Germinal center (tissue), 1 donor: ENCODE measurements around the gene CTBP2.

Experiments
- DNase-seq: peaks from one replicate; pipeline ENCODE4 v3.0.0; 2012; ENCODE audit warnings: mixed read lengths, low spot score

The CTBP2 gene

DNA sequence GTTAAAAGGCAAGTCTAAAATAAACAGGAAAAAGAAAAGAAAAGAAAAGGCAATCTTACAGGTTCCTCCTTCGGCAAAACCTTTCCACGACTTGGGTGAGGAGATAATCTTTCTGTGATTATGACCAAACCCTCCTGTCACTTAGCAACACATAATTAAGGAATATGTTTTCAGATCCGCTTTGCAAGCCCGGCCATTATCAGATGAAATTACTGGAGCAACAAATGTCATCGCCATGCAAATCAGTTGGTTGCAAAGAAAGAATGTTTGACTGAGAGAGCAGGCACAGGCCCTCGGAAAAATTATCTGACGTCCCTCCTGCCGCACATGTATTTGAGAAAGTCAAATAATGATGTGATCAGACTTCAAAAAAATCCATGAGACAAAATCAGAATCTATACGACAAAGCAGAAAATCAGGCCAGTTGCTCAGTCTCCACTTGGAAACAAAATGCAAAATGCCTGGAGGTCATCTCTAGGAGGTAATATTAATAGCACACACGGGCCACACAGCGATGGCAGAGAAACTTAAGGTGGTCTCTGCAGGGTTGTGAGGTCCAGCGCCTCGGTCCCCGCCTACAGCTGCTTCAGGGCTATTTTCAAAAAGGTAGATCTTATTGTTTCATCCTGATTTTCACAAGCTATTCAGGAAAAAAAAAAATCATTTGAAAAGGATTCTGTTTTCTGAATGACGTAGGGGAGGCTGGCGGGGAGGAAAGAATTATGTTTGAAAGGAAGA, 135.7 kb downstream of the CTBP2 start:
- DNase-seq = peak; percentile 51

DNA sequence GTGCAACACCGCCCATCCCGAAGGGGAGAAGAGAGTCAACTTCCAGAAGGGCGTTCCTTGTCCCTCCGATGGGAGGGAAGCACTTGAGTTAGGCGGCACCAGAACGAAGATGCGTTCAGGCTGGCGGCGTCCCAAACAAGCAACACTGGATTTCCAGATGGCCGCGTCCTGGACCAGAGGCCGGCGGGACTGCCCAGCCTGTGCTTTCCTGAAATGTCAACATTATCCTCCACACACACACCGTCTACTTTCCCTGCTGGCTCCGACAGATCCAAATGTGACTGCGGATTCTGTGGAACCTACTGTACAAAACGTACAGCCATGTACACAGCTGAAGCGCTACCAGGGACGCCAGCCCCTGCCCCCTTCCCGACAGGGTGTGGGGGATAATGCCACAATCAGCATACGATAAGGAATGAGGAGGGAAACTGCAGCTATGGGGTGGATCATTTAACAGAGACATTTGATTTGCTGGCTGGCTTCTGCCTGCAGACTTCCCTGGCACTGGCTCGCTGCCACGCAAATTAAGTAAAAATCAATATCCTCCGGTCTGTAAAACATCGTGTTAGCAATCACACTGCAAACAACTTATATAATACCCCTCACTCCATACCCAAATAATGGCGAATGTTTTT, 136.4 kb downstream of the CTBP2 start:
- DNase-seq = no peak

DNA sequence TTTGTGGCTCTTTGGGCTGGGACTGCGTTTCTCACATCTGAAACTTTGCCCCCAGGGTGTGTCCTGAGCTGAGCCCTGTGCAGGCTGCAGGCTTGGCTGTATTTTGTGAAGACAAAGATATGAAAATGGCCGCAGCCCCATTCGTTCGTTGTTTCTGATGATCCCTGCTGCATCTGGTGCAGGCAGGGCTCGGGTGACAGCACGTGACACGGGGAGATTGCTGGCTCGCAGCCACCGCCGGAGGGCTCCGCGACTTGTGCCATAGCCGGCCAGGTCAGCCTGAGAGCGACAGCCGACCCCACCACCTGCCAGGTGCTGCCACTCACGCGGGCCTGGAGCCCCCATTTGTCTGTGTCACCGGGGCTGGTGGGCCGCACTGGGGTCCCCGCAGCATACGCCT, 137.1 kb downstream of the CTBP2 start:
- no peak for DNase-seq

- no peak for DNase-seq
These were observed 137.7 kb downstream of the CTBP2 start for GRCh38 chr10:125022671-125023070.

- DNase-seq = no peak
These were observed 138.5 kb downstream of the CTBP2 start for GRCh38 chr10:125021686-125022344.

DNA sequence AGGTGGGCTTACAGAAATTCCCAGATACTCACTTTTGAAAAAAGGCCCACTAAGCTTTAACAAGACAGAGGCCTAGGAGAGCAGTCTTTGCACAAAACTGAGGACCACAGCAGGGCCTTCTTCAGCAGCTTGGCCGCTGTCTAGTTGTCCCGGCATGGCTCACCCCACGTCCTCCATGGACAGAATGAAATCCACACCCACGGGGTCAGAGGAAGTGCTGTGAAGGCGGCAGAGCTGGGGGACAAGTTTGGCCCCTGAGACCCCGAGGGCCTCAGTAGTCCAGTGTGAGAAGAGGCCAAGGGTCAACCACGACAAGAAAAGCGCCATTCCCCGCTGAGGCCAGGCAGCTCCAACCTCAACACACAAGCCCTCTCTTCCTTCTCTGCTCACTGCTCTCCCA, 139.5 kb downstream of the CTBP2 start:
- DNase-seq = no peak

GRCh38 chr10:125020386-125020785, 140.0 kb downstream of the CTBP2 start:
- DNase-seq = no peak

DNA sequence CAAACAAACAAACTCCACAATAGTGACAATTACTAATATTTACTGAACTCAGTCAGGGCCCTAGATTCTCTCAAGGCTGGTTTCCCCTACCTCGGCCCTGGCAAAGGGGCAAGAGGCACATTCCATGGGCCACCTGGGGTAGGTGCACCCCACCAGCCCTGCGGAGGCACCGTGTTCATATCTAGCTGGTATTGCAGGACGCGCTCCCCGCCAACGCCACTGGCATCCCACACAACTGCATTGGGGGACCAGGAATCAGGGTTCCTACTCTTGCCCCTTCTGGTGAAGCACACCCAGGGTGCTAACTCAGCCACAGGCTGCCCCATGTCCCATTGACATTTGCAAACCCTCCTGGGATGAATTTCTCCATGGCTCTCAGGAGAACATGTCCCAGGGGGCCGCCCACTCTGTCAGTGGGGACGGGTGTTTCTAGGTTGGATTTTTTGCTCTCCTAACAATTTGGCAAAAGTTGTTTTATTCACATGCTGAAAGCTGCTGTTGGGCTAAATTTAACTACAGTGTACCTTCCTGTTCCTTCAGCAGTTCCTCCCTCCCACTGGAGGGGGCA, 141.7 kb downstream of the CTBP2 start:
- no peak for DNase-seq

DNA sequence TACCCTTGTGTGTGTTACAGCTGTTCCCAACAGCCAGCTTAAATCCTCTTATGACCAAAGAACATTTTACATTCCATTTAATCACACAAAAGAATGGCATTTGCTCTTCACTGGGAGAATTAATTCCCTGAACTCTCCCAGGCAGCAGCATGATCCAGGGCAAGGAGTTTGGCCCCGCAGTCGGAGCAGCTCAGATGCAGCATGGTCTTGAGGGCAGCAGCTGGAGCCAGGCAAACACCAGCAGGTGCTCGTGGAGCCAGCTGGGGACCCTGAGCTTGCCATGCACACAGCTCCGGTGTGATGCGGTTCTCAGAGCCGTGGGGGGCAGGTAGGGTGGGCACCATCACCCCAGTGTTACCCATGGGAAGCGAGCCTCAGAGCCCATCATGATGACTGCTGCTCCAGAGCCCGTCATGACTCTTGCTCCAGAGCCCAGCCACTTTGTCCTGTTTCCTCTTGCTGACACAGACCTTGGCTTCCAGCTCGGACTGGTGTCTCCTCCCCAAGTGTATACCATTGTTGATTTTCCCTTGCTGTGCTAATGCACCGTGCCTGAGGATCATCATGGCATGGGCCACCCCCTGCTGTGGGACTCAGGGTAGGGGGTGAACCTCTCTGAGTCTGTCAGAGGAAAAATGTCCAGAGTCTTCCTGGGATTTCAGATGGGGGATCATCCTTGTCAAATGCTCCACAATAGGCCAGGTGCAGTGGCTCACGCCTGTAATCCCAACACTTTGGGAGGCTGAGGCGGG, 142.6 kb downstream of the CTBP2 start:
- DNase-seq = no peak

DNA sequence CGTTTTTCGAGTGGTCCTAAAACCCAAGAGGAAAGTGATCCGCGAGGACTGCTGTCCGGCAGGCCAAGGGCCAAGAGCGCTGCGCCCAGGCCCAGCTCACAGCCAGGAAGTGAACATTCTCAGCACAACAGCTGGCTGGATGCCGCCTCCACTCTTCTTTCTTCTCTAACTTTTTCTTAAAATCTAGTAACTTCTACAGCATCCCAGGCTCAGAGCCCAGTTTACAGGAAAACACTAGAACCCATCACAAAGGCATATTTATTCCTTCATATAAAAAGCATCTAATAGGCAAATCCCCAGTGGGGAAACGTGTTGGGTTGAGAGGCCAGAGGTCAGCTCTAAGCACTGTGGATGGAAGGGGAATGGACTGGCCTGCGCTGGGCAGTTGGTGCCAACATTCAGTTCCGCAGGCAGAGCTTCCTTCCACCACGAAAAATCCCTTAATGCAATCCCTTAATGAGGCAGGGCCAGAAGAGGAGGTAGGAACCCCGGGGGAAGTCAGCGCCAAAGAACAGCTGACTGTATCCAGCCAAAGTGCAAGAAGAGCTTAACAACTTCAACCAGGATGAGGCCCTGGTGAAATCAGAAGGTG, 143.7 kb downstream of the CTBP2 start:
- DNase-seq = no peak

GRCh38 chr10:125016123-125016522, 144.2 kb downstream of the CTBP2 start:
- no peak for DNase-seq

- DNase-seq = no peak
These were observed 144.9 kb downstream of the CTBP2 start for GRCh38 chr10:125015356-125015944.

- no peak for DNase-seq
These were observed 145.5 kb downstream of the CTBP2 start for GRCh38 chr10:125014836-125015355.

DNA sequence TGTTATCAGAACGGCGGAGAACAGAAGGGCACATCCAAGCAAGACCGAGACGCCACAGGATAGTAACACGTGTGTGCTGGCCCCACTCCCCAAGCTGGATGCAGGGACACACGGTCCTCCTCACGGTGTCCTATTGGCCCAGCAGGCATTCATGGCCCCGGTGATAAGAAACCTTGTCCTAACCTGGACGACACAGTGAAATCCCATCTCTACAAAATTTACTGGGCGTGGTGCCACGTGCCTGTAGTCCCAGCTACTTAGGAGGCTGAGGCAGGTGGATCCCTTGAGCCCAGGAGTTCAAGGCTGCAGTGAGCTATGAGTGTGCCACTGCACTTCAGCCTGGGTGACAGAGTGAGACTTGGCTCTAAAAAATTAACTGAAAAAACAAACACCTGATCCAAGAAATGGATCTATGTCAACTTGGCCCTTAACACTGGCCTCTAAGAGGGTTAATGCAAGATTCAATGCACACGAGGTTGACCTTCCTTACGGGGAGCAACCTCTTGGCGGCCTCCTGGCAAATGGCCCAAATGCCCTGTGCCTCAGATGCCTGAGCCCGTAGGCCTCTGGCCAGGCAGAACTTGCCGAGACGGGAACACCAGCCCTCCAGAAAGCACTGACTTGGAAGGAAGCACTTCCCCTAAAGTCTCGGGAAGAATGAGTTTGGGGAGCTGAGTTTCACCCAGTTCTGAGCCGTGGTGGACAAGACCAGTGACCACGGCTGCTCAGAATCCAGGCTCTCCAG, 146.1 kb downstream of the CTBP2 start:
- DNase-seq = no peak

GRCh38 chr10:125013529-125013872, 146.9 kb downstream of the CTBP2 start:
- DNase-seq = no peak

DNA sequence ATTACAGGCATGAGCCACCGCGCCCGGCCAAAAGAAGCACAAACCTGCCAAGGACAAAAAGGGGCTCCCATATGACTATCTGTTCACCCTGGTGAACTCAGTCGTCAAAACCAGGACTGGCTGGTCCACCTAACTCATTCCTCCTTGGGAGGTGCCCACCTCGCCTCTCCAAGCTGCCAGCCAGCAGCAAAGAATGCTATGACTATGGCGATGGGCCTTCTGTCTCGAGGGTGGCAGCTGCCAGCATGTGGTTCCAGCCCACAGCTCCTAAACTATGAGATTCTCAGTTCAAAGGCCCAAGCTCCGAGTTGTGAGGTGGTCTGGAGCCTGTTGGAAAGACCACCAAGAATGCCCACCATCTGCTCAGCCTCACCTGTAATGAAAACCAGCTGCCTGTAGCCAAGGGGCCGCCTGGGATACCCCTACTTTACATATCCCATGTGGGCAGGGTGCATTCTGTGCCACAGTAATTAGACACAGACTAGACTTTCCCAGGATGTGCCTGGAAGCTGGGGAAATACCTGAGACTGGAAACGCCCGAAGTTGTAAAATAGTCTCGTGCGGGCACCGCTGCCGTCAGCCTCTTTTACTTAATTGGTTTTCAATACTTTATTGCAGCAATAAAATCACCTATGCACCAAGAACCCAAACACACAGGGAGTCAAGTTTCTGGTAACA, 147.4 kb downstream of the CTBP2 start:
- DNase-seq = no peak

DNA sequence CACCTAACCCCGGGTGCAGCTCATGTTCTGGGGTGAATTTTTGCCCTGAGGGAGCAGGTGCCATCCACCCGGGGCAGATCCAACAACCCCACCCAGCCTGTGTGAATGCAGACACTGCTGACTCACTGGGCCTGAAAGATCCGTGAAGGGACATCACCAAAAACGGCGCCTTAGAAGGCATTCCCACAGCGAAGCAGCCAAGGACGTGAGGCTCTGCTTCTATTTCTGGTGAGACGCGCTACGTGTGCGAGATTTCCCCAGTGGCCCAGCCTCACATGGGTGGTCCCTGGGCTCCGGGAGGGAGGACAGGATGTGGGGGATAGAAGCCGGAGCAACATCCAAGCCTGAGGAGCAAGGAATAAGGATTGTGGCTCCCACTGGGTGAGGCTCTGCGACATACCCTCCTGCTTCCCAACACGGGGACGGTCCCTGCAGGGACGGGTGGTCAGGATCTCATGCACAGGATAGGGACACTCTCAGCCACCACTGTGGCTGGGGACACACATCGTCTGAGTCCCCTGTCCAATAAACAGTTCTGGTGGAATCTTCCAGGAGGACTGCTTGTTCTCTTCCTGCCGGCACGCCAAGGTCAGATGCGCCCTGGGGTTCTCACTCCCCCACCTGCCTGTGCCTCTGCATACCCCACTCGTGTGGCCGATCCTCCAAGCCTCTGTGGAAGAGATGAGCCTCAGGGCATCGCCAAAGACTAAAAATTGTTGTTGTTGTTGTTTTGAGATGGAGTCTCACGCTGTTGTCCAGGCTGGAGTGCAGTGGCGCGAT, 148.2 kb downstream of the CTBP2 start:
- no peak for DNase-seq

- DNase-seq = no peak
These were observed 149.0 kb downstream of the CTBP2 start for GRCh38 chr10:125011171-125011925.
